DMS114 treated with DMSO at 0.1 percent for 48 hours (cell line): ENCODE measurements around the gene C9orf85.
"Not testable (repeated sequence)": the region's sequence is repeated elsewhere in the genome, so short reads cannot be mapped to it uniquely, and the experiment has no call there.

Source experiments
- DNase-seq: peaks from one replicate; lab custom pipeline; 2025; ENCODE audit not compliant: unreplicated experiment; lab: John Stamatoyannopoulos, UW

C9orf85 gene

GRCh38 chr9:71911061-71911907 lies at the start of gene C9orf85, which contains the start of gene ABHD17B:
Gene C9orf85 (plus strand): TSS chr9:71911639. CDS start chr9:71911735, 96 bp downstream.
Gene ABHD17B (minus strand): TSS chr9:71911193. CDS start chr9:71875080, 36,113 bp downstream.
- peak; percentile 94 for DNase-seq

DNA sequence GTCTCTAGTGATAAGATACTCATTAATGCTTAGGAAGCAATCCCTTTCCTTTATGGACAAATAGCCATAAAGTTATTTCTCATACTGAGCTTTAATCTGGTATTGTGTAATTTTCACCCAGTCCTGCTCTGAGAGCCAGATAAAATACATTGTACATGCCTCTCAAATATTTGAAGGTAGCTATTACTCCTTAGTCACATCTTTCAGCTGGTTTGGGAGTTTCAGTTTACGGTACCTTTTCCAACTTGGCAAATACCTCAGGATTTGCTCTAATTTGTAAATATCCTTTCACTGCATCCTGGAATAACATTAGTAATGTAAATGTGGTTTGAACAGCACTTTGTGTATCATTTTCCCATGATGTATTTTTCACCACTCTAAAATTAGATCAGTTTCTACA lies 47.8 kb upstream of the C9orf85 start:
- DNase-seq: no peak

DNA sequence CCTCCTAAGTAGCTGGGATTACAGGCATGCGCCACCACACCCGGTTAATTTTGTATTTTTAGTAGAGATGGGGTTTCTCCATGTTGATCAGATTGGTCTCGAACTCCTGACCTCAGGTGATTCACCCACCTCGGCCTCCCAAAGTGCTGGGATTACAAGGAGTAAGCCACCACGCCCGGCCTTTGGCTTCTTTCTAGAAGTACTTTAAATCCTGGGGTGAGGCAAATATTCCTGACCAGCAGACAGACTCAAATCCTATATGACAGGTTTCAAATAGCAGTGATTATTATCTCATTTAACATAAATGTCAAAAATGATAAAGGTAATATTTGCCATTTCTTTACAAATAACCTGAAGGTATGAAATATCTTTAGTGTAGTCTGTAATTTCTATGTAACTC lies 36.1 kb upstream of the C9orf85 start:
- no peak for DNase-seq

GRCh38 chr9:71876106-71876505 lies 35.3 kb upstream of the C9orf85 start:
- DNase-seq: no peak

- DNase-seq: no peak
Measured at GRCh38 chr9:71876829-71877228, 34.6 kb upstream of the C9orf85 start.

DNA sequence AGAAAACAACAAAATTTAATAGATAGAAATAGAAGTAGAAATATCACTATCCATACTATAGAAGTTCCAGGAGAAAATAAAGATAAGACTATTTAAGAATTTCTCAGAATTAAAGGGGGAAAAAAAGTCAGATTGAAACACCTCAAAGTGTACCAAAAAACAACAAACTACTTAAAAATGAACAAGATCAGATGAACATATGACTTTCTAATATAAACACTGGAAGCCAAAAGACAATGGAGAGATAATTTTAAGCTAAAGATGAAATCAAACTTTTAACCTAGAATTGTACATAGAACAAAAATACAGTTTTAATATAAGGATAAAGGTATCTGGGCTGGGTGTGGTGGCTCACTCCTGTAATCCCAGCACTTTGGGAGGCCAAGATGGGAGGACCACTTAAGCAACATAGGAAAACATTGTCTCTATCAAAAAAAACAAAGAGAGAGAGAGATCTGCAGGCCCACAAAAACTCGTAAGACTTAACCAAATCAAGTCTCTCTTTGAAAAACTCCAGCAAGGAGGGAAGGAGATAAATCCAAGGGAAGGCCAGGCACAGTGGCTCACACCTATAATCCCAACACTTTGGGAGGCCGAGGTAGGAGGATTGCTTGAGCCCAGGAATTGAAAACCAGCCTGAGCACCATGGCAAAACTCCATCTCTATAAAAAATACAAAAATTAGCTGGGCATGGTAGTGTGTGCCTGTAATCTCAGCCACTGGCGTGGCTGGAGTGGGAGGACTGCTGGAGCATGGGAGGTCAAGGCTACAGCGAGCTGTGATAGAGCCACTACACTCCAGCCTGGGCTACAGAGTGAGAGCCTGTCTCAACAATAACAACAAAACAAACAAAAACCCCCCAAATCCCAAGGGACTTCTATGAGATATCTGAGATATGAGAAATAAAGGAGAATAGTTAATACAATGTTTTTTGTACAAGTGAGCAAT lies 32.8 kb upstream of the C9orf85 start:
- no peak for DNase-seq

DNA sequence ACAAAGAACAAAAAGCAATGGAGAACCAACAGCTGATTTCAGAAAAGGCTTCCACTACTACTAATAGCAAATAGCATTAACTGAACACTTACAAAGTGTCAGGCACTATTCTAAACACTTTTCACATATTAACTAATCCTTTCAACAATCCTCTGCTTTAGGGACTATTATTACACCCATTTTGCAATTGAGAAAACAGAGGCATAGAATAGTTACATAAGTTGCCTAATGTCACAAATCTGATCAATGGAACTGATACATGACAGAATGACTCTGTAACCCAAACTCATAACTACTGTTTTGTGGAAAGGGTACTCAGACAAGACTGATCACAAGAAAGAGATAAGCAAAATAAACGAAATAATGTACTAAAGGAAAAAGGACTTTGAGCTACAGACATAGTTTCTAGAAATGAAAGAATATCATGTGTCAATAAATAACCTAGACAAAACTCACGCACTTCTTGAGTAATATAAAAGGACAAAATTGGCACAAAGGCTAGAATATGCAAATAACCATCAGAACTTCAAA lies 31.7 kb upstream of the C9orf85 start:
- DNase-seq: no peak

DNA sequence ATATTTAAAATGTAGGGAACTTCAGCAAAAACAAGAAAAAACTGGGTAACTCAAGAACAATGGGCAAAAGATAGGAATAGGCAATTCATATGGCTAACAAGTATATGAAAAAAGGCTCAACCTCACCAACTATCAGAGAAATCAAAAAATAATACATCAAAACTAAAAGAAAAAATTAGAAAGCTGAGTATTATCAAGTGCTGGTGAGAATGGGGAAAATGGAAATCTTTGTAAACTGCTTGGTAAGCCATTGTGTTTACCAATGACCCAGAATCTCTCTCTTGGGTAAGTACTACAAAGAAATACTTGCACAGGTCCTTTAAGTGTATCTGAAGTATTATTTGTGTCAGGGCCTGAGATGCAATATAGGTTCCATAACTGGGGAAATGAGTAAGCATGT lies 27.4 kb upstream of the C9orf85 start:
- DNase-seq: no peak

- no peak for DNase-seq
Measured at GRCh38 chr9:71885467-71885866, 26.0 kb upstream of the C9orf85 start.

DNA sequence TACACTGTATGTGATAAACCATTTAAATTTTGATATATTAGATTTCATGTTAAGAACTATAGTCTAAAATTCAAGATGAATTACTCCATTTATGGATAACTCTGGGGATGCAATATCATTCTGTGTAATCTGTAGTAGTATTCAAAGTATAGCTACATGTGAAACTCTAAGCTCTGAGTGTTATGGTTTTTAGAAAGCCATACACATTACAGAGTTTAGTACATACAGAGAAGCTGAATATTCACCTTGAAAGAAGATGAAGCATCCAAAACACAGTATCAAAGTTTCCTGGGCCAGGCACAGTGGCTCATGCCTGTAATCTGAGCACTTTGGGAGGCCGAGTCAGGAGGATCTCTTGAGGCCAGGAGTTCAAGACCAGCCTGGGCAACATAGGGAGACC lies 25.4 kb upstream of the C9orf85 start:
- DNase-seq: no peak

- no peak for DNase-seq
Measured at GRCh38 chr9:71886541-71886940, 24.9 kb upstream of the C9orf85 start.

DNA sequence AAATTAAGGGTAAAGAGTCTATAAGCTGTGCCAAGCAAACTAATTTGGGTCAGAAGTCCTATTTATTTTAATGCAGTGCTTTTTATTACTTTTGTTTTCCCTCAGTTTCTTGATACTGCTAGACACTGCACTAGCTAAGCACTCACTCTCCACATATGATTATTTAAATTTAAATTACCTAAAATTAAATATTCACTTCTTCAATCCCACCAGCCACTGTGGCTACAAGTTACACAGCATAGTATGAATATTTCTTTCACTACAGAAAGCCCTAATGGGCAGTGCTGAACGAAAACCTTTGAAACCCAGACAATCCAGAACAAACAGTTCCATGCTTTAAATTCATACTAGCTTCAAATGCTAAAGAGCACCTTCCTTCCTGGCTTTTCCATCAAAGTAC lies 24.1 kb upstream of the C9orf85 start:
- DNase-seq: no peak

DNA sequence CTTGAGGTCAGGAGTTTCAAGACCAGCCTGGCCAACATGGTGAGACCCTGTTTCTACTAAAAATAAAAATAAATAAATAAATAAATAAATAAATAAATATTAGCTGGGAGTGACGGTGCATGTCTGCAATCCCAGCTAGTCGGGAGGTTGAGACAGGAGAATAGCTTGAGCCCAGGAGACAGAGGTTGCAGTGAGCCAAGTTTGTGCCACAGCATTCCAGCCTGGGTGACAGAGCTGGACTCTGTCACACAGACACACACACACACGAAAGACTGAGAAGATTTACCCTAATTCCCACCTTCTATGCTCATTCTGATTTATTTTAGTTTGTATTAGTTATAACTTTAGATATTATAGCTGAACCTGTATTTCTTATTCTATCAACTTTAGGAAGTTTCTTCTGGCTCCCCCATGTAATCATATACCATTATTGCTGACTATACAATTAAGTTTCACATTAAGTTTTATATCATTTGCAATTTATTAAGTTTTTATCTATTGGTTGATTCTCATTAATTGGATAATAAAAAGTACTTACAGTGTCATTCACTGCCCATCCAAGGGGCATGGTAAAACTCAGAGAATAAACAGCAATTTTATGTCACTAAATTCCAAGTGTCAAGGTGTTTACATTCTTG lies 21.3 kb upstream of the C9orf85 start:
- no peak for DNase-seq

DNA sequence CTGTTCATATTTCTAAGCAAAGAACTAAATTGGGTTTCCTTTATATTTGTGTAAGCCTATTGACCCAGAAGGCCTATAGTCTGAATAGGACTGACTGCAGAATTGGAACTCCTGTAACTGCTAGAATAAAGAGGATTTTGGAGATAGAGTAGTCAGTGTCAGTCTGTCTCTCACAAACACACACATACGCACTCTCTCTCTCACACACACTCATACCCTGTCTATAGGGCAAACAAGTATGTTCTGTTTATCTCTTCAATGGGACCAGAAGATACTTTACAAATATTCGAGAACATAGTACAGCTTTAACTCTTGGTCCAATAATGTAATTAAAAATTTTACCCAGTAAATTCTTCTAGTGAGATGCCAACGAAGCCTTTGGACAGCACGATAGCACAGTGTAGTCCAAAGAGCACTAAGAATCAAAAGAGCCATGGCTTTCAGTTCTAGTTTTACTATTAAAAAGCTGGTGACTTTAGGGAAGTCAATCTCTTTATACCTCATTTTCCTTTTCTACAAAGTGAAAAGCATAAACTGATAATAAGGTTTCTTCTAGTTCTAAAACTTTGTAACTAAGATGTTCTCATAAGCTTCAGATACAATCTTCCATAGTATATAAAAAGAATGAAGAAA lies 19.8 kb upstream of the C9orf85 start:
- DNase-seq: no peak

- DNase-seq: no peak
Measured at GRCh38 chr9:71895117-71895516, 16.3 kb upstream of the C9orf85 start.

- no peak for DNase-seq
Measured at GRCh38 chr9:71895955-71896354, 15.5 kb upstream of the C9orf85 start.

GRCh38 chr9:71896761-71897160 lies 14.7 kb upstream of the C9orf85 start:
- no peak for DNase-seq

- DNase-seq: no peak
Measured at GRCh38 chr9:71897577-71897976, 13.9 kb upstream of the C9orf85 start.

GRCh38 chr9:71898756-71899155 lies 12.7 kb upstream of the C9orf85 start:
- not testable (repeated sequence) for DNase-seq
